Measurements from ENCODE around the gene MAP7.

Gene MAP7

DNA sequence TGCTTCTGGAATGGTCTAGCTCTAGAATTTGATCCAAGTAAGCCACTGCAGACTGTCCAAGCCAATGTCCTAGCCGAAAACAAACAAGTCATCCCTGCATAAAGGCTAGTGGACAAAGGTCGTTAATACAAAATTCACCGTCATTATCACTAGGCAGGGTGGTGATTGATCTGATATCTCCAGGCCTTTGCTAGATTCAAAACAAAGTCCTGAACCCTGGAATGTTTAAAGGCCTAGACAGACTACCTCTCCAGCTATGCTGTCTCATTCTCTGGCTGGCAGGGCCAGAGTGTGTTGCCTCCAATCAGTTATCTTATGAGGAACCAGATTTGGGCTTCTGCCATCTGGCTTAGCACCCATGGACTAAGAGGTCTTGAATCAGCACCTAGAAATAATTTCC is 38.3 kb downstream of the MAP7 start:
- H3K9me3 ChIP-seq (ENCODE audit: control insufficient read depth in 1 of 2, low read length in 2 of 2), result no peaks in the 10 kb centered on the region
- peaks cover 13 to 14% of the 10 kb centered on the region in 2 donors for H3K4me1 ChIP-seq (ENCODE audit: control insufficient read depth in 1 of 2, insufficient read depth in 2 of 2, low read length in 2 of 2)
- H3K36me3 ChIP-seq (ENCODE audit: control insufficient read depth in 1 of 2, insufficient read depth in 2 of 2, low read length in 2 of 2), result no peaks in the 10 kb centered on the region
- no peak overlapping the region for H3K4me3 ChIP-seq (ENCODE audit: low read depth in 1 of 2, low read length in 2 of 2)
- H3K9ac ChIP-seq (ENCODE audit: low read depth in 1 of 2, low read length in 2 of 2), result no peak overlapping the region
- no peaks in the 10 kb centered on the region for H3K27me3 ChIP-seq (ENCODE audit: control insufficient read depth in 1 of 2, insufficient read depth in 2 of 2, low read length in 2 of 2)
- H3K27ac ChIP-seq (ENCODE audit: low read depth, low read length), result no peak overlapping the region

- no peak overlapping the region for H3K9ac ChIP-seq (ENCODE audit: low read depth in 1 of 2, low read length in 2 of 2)
- peaks cover 13 to 14% of the 10 kb centered on the region in 2 donors for H3K4me1 ChIP-seq (ENCODE audit: control insufficient read depth in 1 of 2, insufficient read depth in 2 of 2, low read length in 2 of 2)
- H3K27ac ChIP-seq (ENCODE audit: low read depth, low read length), result no peak overlapping the region
Measured at GRCh38 chr6:136511397-136511796, 38.8 kb downstream of the MAP7 start.

GRCh38 chr6:136510782-136511181 is 39.4 kb downstream of the MAP7 start:
- Histone ChIP-seq H3K27me3 (ENCODE audit: control insufficient read depth in 1 of 2, insufficient read depth in 2 of 2, low read length in 2 of 2) (no peaks in the 10 kb centered on the region), H3K4me3 (ENCODE audit: low read depth in 1 of 2, low read length in 2 of 2) (no peak overlapping the region), H3K4me1 (ENCODE audit: control insufficient read depth in 1 of 2, insufficient read depth in 2 of 2, low read length in 2 of 2) (peaks cover 13 to 14% of the 10 kb centered on the region in 2 donors), H3K9ac (ENCODE audit: low read depth in 1 of 2, low read length in 2 of 2) (no peak overlapping the region), H3K27ac (ENCODE audit: low read depth, low read length) (no peak overlapping the region), H3K36me3 (ENCODE audit: control insufficient read depth in 1 of 2, insufficient read depth in 2 of 2, low read length in 2 of 2) (no peaks in the 10 kb centered on the region), H3K9me3 (ENCODE audit: control insufficient read depth in 1 of 2, low read length in 2 of 2) (no peaks in the 10 kb centered on the region)

More at GRCh38 chr6:136511397-136511796, 38.8 kb downstream of the MAP7 start:
- Histone ChIP-seq H3K9me3 (ENCODE audit: control insufficient read depth in 1 of 2, low read length in 2 of 2) (no peaks in the 10 kb centered on the region), H3K4me3 (ENCODE audit: low read depth in 1 of 2, low read length in 2 of 2) (no peak overlapping the region), H3K36me3 (ENCODE audit: control insufficient read depth in 1 of 2, insufficient read depth in 2 of 2, low read length in 2 of 2) (no peaks in the 10 kb centered on the region), H3K27me3 (ENCODE audit: control insufficient read depth in 1 of 2, insufficient read depth in 2 of 2, low read length in 2 of 2) (no peaks in the 10 kb centered on the region)

DNA sequence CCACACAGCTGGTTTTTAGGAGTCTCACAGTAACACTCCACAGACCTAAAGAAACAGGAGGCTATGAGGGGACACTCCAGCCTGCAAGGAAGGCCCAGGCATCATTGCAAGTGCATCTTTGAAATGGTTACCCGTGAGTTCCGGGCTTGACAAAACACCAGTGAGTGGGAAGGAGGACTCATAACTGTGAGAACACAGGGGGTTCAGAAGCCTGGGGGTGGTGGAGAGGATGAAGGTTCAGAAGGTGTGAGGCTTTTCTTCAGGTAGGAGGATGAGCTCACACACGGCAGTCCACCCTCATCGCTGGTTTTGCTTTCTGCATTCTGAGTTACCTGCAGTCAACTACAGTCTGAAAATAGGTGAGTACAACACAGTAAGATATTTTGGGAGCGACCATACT is 39.9 kb downstream of the MAP7 start:
- Histone ChIP-seq H3K4me1 (ENCODE audit: control insufficient read depth in 1 of 2, insufficient read depth in 2 of 2, low read length in 2 of 2) (peaks cover 13 to 14% of the 10 kb centered on the region in 2 donors), H3K9ac (ENCODE audit: low read depth in 1 of 2, low read length in 2 of 2) (no peak overlapping the region), H3K9me3 (ENCODE audit: control insufficient read depth in 1 of 2, low read length in 2 of 2) (no peaks in the 10 kb centered on the region), H3K4me3 (ENCODE audit: low read depth in 1 of 2, low read length in 2 of 2) (no peak overlapping the region), H3K36me3 (ENCODE audit: control insufficient read depth in 1 of 2, insufficient read depth in 2 of 2, low read length in 2 of 2) (no peaks in the 10 kb centered on the region), H3K27ac (ENCODE audit: low read depth, low read length) (no peak overlapping the region), H3K27me3 (ENCODE audit: control insufficient read depth in 1 of 2, insufficient read depth in 2 of 2, low read length in 2 of 2) (no peaks in the 10 kb centered on the region)

DNA sequence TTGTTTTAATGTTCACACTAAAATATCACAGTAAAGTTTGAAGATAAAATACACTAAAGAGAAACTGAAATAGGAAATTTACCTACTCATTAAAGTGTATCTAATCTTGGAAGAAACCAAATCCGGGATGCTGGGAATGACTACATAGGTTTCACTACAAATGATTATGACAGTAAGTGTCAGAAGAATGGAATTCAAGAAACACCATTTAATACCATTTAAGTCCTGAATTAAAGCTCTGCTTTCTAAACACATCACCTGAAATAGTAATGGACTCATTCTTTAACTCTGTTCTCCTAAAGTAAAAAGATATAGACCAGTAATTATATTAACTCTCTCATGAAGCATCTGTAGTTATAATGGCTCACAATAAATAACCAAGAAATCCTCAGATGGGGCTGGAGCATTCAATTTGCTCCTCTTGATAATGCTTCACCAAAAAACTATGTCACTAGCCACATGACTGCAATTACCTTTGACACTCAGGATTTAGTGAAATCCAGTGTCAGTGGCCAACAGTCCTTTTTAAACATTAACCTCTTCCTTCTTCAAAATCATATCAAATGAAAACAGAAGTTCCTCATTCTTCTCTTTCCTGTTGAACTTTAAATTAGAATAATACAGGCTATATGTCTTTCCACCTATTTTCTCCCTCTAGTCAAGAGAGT is 41.4 kb downstream of the MAP7 start:
- H3K4me3 ChIP-seq (ENCODE audit: low read depth in 1 of 2, low read length in 2 of 2), result no peak overlapping the region
- H3K9me3 ChIP-seq (ENCODE audit: control insufficient read depth in 1 of 2, low read length in 2 of 2), result no peaks in the 10 kb centered on the region
- no peaks in the 10 kb centered on the region for H3K27me3 ChIP-seq (ENCODE audit: control insufficient read depth in 1 of 2, insufficient read depth in 2 of 2, low read length in 2 of 2)
- H3K4me1 ChIP-seq (ENCODE audit: control insufficient read depth in 1 of 2, insufficient read depth in 2 of 2, low read length in 2 of 2), result peaks cover 13 to 14% of the 10 kb centered on the region in 2 donors
- H3K9ac ChIP-seq (ENCODE audit: low read depth in 1 of 2, low read length in 2 of 2), result no peak overlapping the region
- H3K36me3 ChIP-seq (ENCODE audit: control insufficient read depth in 1 of 2, insufficient read depth in 2 of 2, low read length in 2 of 2), result no peaks in the 10 kb centered on the region
- H3K27ac ChIP-seq (ENCODE audit: low read depth, low read length), result no peak overlapping the region

GRCh38 chr6:136506124-136506799 is 44.0 kb downstream of the MAP7 start:
- no peaks in the 10 kb centered on the region for H3K9me3 ChIP-seq (ENCODE audit: control insufficient read depth in 1 of 2, low read length in 2 of 2)
- no peaks in the 10 kb centered on the region for H3K36me3 ChIP-seq (ENCODE audit: control insufficient read depth in 1 of 2, insufficient read depth in 2 of 2, low read length in 2 of 2)
- H3K27me3 ChIP-seq (ENCODE audit: control insufficient read depth in 1 of 2, insufficient read depth in 2 of 2, low read length in 2 of 2), result no peaks in the 10 kb centered on the region
- H3K9ac ChIP-seq (ENCODE audit: low read depth in 1 of 2, low read length in 2 of 2), result no peak overlapping the region
- H3K4me1 ChIP-seq (ENCODE audit: control insufficient read depth in 1 of 2, insufficient read depth in 2 of 2, low read length in 2 of 2), result peaks cover 0 to 6% of the 10 kb centered on the region in 2 donors
- no peak overlapping the region for H3K27ac ChIP-seq (ENCODE audit: low read depth, low read length)
- no peak overlapping the region for H3K4me3 ChIP-seq (ENCODE audit: low read depth in 1 of 2, low read length in 2 of 2)

DNA sequence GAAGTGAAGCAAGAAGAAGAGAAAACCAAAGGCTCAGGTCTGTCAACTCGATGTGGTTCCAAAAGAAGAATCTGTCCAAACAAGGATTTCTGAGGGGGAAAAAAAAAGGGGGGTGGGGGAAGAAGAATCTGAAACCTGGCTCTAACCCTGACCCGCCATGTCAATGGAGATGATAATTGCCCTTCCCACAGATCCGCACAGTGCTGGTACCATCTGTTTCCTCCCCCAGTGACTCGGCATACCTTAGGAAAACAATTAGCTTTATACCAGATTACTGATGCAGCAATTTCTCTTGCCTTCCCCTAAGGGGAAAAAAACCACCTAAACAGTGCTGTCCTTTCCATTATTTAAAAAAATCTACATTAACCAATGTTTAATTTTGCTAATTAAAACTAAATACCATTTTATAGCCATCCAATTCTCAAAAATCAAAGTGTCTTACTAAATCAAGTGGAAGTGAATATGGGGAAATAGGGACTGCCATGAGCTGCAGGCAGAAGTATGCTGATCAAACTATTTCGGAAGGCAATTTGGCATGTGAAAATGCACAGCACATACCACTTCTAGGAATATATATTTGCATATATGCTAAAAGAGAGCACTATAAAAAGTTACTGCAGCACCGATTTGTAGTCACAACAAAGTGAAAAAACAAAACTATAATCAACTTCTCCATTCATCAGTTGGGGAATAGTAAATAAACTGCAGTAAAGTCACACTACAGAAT is 46.8 kb downstream of the MAP7 start:
- no peaks in the 10 kb centered on the region for H3K4me1 ChIP-seq (ENCODE audit: control insufficient read depth in 1 of 2, insufficient read depth in 2 of 2, low read length in 2 of 2)
- H3K4me3 ChIP-seq (ENCODE audit: low read depth in 1 of 2, low read length in 2 of 2), result no peak overlapping the region
- no peak overlapping the region for H3K27ac ChIP-seq (ENCODE audit: low read depth, low read length)
- H3K9ac ChIP-seq (ENCODE audit: low read depth in 1 of 2, low read length in 2 of 2), result no peak overlapping the region
- no peaks in the 10 kb centered on the region for H3K36me3 ChIP-seq (ENCODE audit: control insufficient read depth in 1 of 2, insufficient read depth in 2 of 2, low read length in 2 of 2)
- no peaks in the 10 kb centered on the region for H3K27me3 ChIP-seq (ENCODE audit: control insufficient read depth in 1 of 2, insufficient read depth in 2 of 2, low read length in 2 of 2)
- H3K9me3 ChIP-seq (ENCODE audit: control insufficient read depth in 1 of 2, low read length in 2 of 2), result no peaks in the 10 kb centered on the region

DNA sequence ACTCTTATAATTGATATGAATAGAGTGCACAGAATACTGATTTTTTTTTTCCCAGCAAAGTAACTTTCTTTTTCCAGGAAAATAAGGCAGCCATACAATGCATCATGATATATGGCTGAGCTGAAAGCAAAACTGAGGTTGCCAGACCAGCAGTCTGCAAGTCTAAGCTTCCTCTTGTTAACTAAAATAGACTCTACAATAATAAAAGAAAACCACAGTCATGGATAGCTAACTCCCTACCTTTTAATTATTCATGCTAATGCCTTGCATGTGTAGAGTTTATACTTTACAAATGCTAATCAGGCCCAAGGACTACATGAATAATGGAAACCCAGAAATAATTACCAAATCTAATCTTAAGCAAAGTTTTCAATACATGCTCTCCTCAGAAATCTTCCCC is 47.4 kb downstream of the MAP7 start:
- Histone ChIP-seq H3K4me1 (ENCODE audit: control insufficient read depth in 1 of 2, insufficient read depth in 2 of 2, low read length in 2 of 2) (no peaks in the 10 kb centered on the region), H3K9me3 (ENCODE audit: control insufficient read depth in 1 of 2, low read length in 2 of 2) (no peaks in the 10 kb centered on the region), H3K27ac (ENCODE audit: low read depth, low read length) (no peak overlapping the region), H3K36me3 (ENCODE audit: control insufficient read depth in 1 of 2, insufficient read depth in 2 of 2, low read length in 2 of 2) (no peaks in the 10 kb centered on the region), H3K27me3 (ENCODE audit: control insufficient read depth in 1 of 2, insufficient read depth in 2 of 2, low read length in 2 of 2) (no peaks in the 10 kb centered on the region), H3K9ac (ENCODE audit: low read depth in 1 of 2, low read length in 2 of 2) (no peak overlapping the region), H3K4me3 (ENCODE audit: low read depth in 1 of 2, low read length in 2 of 2) (no peak overlapping the region)

DNA sequence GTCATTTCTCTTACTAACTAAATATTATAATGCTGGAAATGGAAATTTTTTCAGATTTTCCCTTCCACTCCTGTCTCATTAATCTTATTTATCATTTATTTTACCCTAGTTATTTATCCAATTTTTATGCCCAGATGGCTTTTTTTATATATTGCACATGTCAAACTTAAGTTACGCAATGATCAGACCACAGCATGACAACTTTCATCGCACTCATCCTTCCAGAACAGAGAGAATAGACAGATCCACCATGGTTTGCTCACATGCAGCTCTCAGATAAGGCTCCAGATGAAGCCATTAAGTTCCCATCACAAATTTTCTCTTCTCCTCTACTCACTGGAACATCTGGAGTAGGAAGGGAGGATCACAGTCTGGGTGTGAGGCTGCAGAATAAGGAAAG is 48.7 kb downstream of the MAP7 start:
- Histone ChIP-seq H3K27me3 (ENCODE audit: control insufficient read depth in 1 of 2, insufficient read depth in 2 of 2, low read length in 2 of 2) (no peaks in the 10 kb centered on the region), H3K36me3 (ENCODE audit: control insufficient read depth in 1 of 2, insufficient read depth in 2 of 2, low read length in 2 of 2) (no peaks in the 10 kb centered on the region), H3K4me1 (ENCODE audit: control insufficient read depth in 1 of 2, insufficient read depth in 2 of 2, low read length in 2 of 2) (no peaks in the 10 kb centered on the region), H3K9ac (ENCODE audit: low read depth in 1 of 2, low read length in 2 of 2) (no peak overlapping the region), H3K9me3 (ENCODE audit: control insufficient read depth in 1 of 2, low read length in 2 of 2) (no peaks in the 10 kb centered on the region), H3K4me3 (ENCODE audit: low read depth in 1 of 2, low read length in 2 of 2) (no peak overlapping the region), H3K27ac (ENCODE audit: low read depth, low read length) (no peak overlapping the region)

- Histone ChIP-seq H3K27me3 (ENCODE audit: control insufficient read depth in 1 of 2, insufficient read depth in 2 of 2, low read length in 2 of 2) (no peaks in the 10 kb centered on the region), H3K36me3 (ENCODE audit: control insufficient read depth in 1 of 2, insufficient read depth in 2 of 2, low read length in 2 of 2) (no peaks in the 10 kb centered on the region), H3K9me3 (ENCODE audit: control insufficient read depth in 1 of 2, low read length in 2 of 2) (no peaks in the 10 kb centered on the region), H3K4me3 (ENCODE audit: low read depth in 1 of 2, low read length in 2 of 2) (no peak overlapping the region), H3K9ac (ENCODE audit: low read depth in 1 of 2, low read length in 2 of 2) (no peak overlapping the region), H3K27ac (ENCODE audit: low read depth, low read length) (no peak overlapping the region), H3K4me1 (ENCODE audit: control insufficient read depth in 1 of 2, insufficient read depth in 2 of 2, low read length in 2 of 2) (no peaks in the 10 kb centered on the region)
Measured at GRCh38 chr6:136501096-136501495, 49.1 kb downstream of the MAP7 start.

All from duodenal mucosa (tissue), 2 donors.